ENCODE results near the gene NXPH1. TPM values are rescaled to one million over a fixed set of nuclear protein-coding genes. Genes with fewer than 3 reads are reported as not detected.
A peak's percentile ranks its signal among the peaks of the same experiment; 100 is the strongest.

NXPH1 gene
- polyA plus RNA-seq, 3 donors, result not detected

DNA sequence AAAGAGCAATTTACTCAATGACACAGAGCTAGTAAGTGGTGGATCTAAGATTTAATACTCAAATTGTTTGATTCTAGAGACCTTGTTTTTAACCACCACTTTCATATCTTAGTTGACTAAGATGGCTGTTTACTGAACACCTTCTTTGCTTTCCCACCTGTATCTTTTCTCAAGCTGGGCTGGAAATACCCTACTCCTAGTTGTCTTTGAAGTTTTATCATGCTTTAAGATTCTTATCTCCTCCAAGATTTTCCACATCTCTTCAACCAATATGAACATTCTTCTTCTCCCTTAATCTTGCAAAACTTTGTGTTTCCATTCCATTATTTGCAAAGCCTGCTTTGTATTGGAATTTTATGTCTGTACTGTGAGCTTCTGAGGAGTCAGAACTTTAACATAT lies 157.9 kb downstream of the NXPH1 start:
- no peak for DNase-seq

DNA sequence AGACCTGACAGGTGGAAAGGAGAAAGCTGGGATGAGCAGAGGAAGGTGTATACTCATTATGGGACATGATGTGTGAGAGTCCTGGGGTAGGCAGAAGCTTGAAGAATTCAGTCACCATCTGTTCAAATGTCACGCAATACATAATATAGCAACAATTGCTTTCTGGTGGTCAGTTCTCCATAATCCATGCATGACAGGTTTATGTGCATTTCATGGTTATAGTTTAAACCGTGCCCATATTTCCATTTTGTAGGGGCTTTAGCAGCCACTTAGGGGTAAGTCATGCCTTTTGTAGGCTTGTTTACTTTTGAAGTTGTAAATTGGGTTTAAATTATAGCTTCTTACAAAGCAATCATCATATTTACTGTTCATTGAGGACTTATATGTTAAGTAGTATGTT lies 158.8 kb downstream of the NXPH1 start:
- no peak for DNase-seq

DNA sequence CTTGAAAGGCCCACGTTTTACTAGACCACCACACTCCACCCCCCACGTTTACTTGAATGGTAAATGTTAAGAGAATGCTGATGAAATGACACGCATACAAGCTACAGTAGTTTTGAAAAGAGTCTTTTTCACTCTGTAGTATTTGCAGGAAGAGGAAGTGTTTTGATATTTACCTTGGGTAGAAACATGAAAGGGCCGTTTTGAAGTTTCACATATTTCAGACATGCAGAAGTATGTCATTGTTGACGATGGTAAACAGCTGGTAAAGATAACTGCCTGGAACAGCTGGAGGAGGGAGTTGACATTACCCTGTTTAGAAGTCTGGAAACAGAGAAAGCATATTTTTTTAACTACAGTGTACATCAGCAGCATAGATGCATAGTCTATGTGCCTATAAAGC lies 160.7 kb downstream of the NXPH1 start:
- no peak for DNase-seq

DNA sequence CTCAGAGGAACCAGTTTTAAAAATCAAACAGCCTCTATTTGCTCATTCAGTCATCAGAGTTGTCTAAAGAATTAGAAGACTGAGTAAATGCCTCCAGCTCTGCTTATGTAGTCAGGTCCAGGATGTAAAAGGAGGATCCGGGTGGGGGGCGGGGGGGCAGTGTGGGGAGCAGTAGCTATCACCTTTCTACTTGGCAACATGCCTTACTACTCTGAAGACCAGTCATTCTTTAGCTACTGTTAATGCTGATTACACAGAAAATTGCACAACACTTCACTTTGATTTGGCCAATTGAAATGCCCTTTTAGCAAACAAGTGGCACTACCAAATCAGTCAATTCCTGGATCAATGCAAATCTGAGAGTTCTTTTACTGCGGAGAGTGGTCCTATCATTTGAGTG lies 164.2 kb downstream of the NXPH1 start:
- no peak for DNase-seq

DNA sequence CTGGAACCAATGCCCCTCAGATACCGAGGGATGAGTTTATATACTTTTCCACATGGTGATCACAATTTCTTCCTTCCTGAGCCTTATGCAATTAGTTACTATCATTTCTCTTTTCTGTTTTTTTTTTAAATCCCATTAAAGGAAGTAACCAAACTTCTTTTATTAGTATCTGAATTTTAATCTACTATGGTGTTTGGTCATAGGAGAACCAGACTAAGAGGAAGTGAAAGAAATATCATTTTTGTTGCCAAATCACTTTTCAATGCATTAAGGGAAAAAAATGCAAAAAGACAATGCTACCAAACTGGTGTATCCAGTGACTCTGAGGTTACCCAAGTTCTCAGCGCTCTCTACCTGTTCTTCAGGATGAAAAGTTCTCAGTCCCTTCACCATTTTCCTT lies 167.7 kb downstream of the NXPH1 start:
- DNase-seq, result no peak

DNA sequence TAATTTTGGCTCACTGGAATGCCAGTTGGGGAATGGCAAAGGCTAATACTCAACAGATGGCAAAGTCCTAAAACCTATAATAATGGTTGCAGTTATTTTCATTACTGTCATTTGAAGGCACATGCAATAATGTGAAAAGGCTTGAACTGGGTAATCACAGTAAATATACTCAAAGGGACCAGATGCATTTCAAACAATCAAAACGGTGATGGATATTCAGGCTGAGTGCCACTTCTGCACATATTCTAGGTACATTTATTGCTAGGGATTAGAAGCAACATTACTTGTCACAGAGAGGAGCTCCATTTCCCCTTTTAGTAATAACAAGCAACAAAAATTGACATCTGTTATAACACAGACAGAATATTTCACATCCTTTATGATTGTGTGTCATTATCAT lies 171.8 kb downstream of the NXPH1 start:
- DNase-seq, result no peak

DNA sequence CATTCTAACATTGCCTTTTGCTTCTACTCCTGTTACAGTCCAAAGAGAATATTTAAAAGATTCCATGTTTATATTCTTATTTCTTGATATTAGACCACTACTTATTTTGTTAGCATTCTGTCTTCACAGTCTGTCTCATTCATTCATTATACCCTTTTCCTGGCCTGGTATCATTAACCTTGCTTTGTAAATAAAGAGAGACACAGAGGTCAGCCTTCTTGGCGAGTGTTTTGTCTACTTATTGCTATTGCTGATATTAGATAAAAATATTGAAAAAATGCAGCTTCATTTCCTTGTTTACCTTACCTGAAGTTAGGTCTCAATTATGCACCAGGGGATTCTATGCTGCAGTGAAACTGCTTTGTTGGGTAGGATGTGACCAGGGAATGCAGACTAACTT lies 179.2 kb downstream of the NXPH1 start:
- no peak for DNase-seq

DNA sequence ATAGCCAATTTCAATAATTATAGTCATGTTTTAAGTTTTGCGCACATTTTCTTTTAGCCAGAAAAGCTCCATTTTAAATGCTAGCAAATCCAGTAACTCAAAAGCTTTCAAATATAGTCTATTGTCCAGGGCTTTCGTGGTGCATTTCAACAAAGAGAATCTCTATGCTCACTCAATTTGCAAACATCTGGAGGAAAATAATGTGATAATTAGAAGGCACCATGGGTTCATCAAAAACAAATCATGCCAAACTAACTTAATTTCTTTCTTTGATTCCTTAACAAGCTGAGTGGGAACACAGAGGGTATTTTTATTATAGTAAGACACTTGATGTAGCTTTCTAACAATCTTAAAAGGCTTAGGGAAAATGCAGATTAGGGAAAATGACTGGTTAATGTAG lies 179.8 kb downstream of the NXPH1 start:
- no peak for DNase-seq

DNA sequence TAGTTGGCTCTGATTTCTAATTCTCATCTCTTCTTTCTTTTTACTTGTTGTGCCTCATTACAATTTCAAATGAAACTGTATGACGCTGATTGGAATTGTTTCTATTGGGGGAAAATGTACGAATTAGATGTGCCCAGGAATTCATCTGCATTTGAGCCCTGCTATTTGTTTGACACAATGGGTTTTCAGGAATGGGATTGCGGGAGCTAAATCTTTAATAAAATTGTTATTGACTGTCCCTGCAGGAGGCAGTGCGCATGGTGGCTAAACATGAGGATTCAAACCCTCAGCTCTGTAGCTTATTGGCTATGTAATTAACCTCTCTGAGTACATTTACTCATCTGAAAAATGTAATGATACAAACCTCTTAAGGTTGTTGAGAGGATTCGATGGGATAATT lies 181.6 kb downstream of the NXPH1 start:
- DNase-seq, result no peak

DNA sequence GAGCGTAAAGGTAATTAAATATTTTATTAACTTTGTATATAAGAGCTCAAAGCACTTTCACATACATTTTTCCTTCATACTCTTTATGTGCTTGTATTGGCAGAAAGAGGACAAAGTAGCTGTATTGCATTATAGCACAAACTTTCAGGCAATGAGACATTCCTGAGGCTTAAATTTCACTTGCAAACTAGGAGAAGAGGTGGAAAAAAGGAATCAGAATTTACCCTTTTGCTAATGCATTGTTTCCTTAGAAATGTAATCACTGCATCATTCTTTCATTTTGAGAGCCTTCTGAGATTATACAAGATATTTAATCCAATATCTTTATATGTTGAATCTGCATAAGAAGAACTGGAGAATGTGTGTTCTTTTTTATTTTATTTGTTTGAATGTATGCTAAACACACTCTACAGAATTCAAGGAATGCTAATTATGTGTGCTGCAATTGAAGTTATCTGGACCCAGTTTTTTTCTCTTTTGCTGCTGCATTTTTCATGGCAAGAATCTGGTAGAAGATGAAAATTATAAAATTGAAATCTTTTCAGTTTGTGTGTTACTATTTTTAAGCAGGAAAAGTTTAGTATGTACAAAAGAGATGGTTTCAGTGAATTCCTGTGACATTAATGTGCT lies 185.1 kb downstream of the NXPH1 start:
- no peak for DNase-seq

DNA sequence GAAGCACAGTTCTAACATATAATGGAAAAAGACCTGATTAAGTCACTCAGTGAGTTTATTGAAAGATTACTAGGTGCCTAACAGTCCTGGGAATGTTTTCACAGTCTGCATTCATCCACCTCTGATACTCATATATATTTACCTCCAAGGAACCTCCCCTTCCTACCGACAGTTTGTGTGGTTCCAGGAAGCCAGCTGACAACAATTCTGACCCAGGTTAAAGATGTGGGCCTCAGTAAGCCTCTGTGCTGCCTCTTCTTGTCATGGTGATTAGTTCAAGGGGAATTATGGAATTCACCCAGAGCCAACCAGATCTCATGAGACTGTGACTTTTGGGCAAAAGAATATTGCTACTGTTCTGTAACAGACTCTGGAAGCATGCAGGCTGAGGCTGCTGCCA lies 186.8 kb downstream of the NXPH1 start:
- DNase-seq, result no peak

DNA sequence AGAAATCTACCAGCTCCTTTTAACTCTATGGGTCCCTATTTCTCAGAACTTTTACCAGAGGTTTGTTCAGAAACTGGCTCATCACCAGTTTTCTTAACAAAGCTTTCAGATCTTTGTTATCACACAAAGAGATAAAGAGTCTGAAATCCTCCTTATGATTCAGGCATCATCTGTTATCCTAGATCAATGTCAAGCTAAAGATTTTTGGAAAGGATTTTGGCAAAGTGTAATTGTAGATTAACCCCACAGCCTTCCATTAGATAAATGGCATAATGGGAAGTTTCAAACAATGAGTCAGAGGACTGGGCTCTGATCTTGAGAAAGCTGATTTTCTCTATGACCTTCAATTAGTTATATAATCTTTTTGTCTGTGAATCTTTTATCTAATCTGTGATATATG lies 192.2 kb downstream of the NXPH1 start:
- DNase-seq, result no peak

DNA sequence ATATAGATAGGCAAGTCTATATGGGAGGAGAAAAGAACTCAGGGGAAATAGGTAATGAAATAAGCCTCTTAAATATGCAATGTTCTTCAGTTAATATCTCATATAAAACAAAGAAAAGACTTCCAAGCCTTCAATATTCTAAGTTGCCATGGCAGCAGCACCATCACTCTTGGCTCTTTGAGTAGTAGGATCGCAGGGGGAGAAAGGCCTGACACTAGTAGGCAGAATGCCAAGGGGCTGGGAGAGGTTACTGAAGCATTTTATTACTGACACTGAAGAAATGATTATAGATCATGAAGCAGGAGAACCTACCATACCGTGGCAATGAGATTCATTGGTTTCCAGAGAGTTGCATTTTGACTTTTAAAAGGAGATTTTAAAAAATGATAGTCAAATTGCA lies 193.9 kb downstream of the NXPH1 start:
- no peak for DNase-seq

DNA sequence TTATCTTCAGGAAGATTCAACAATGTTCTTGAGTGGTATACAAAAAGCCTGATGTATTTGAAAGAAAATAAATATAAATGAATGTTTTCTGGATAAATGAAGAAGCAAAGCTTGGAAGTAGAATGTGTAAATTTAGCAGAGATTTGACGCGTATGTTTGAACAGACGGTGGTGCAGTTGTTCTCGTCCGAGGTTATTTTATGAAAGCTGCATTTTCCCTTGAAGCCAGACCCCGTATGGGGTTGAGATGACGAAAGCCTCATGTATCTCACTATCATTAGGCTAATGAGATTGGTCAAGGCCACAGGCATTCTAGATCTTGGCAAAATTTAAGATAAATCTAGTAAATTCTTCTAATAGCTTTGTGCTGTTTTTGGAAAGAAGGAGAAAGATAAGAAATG lies 195.2 kb downstream of the NXPH1 start:
- no peak for DNase-seq

DNA sequence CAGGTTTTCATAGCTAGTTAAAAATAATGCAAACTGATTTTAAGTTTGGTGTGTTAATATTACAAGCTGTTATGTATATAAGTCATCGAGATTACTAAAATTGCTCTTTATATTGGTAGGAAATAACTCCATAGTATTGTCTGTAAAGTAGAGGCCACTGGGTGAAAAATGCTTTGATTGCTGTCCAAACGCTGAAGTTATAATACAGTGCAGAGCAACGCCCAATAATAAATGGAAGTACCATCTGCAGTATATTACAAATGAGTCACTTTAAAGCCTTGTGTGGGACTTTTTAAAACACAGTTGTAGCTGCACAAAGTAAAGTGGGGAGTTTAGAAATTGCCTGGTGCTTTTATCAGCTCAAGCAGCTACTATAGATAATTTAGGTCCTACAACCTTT lies 196.1 kb downstream of the NXPH1 start:
- DNase-seq, result no peak

DNA sequence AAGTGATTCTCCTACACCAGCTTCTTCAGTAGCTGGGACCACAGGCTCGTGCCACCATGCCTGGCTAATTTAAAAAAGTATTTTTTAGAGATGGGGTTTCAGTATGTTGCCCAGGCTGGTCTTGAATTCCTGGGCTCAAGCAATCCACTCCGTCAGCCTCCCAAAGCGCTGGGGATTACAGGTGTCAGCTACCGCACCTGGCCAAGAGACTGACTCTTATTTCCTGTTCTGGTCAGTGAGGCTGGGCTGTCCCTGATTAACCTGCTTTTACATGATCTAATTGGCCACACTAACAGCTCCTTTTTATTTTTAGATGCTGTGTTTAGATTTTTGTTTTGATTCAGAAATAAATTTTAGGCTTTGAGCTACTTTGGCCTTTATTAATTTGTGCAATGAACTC lies 203.9 kb downstream of the NXPH1 start:
- DNase-seq, result no peak

DNA sequence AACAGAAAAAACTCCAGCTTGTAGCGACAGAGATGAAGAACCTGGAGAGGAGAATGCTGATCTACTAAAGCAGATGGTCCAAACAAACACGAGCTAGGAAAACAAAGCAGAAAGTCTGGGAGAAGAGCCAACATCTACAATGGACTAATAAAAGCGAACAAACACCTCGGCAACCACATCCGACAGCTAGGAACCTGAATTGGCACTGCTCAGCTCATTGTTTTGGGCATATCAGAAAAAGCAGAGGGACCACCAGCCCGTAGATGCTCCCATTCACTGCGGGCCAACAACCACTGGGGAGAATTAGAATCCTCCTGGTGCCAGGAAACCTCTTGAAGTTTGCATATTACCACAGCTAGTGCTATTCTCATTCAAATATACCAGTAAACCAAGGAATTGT lies 204.7 kb downstream of the NXPH1 start:
- peak; percentile 15 for DNase-seq

DNA sequence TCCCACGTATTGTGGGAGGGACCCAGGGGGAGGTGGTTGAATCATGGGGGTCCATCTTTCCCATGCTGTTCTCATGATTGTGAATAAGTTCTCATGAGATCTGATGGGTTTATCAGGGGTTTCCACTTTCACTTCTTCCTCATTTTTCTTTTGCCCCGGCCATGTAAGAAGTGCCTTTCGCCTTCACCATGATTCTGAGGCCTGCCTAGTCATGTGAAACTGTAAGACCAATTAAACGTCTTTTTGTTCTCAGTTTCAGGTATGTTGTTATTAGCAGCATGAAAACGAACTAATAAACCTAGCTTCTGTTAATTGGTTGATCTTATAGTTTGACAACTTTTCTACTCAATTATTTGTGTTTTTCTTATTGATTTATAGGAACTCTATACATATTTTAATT lies 206.3 kb downstream of the NXPH1 start:
- DNase-seq, result no peak

DNA sequence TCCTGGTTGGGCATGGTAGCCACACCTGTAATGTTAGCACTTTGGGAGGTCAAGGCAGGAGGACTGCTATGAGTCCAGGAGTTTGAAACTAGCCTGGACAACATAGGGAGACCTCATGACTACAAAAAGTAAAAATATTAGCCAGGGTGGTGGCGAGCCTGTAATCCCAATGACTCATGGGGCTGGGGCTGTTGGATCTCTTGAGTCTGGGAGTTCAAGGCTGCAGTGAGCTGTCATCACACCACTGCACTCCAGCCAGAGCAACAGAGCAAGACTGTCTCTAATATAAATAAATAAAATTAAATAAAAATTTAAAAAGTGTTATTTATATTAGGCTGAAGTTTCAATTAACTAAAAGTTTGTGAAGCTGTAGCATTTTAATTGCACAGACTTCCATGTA lies 207.3 kb downstream of the NXPH1 start:
- DNase-seq, result no peak

DNA sequence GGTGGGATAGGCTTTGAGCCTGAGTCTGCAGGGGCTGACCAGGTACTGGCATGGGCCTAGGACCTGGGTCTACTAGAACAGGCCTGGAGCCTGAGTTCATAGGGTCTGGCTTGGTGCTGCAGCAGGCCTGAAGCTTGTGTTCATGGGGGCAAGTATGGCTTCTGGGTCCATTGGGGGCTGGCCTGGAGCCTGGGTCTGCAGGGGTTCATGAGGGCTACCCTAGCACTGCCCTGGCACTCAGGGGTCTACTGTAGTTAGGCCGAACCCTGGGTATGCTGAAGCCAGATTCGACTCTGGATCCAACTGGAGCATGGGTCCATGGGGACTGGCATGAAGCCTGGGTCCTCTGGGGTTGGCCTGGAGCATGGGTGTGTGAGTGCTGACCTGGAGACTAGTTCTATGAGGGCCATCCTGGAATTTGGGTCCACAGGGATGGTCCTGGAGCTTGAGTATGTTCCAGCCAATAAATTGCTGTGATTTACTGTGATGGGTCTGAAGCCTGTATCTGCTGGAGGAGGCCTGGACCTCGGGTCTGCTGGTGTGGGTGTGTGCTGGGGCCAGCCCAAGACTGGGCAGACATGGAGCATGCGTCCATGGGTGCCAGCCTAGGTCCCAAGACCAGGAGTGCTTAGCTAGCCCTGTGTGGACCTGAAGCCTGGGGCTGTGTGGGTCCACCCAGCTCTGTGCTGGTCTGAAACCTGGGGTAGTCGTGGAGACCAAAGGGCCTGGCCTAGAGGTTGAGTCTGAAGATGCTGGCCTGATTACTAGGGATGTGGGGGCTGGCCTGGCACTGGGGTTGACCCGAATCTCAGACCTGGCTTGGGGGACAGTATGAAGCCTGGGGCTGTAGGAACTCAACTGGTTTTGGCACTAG lies 235.5 kb downstream of the NXPH1 start:
- DNase-seq, result no peak

DNA sequence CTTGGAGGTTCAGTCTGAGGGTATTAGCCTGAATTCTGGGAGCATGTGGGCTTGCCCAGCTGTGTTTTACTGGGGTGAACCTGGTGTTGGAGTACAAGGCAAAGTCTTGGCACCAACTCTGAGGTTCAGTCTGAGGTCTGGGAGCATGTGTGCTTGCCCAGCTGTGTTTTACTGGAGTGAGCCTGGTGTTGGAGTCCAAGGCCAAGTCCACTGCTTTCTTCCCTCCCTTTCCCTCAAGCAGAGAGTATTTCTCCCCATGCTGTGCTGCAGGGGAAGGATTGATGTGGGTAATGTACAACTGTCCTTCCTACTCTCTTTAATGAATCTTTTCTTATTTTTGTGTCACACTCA lies 236.1 kb downstream of the NXPH1 start:
- DNase-seq, result no peak

DNA sequence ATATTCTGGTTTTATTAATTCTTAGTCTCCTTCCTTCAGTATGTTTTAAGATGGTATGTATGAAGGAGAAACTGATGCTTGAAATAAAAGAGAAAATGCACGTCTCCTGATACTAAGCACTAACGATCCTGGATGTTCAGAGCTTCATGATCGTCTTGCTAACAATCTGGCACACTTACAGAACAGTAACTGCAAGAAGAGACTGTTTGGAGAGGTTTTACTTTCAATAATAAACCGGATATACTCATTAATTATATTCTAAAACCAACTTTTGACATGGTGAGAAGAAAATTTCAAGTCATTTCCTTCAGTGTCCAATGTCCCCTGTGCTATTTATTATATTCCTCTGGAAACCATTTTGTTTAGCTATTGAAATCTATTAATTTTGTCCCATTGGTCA lies 251.0 kb downstream of the NXPH1 start:
- DNase-seq, result no peak

DNA sequence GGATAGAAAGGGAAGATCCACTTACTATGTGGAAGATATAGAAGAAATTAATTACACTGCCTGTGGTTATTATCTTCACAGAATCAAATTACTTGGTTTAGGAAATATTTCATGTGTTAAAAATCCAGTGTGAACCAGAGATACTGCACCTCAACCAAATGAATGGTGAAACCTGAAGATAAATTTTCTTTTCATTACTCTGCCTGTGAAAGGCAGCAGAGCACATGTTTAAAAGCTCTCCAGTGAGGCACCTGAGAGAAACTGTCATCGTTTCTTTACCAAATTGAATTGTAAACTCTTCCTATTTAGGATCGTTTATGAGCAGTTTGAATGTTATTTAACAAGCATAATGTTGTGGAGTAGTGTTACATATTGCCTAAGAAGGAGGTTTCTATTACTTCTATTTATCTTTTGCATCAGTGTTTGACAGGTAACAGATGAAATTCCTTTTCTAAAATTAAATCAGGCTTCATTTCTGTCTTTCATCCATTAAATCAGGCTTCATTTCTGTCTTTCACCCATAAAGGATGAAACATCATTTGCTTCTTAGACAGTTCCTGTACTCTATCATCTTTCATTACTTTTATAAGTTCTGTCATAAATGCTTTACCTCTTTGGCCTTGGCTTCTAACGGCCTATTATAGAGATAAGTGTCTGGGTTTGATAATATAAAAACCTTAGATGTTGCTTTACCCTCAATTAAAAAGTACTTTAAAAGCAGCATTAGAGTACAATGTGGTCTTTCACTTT lies 266.6 kb downstream of the NXPH1 start:
- no peak for DNase-seq

Measured in renal pelvis (tissue), 4 donors.